ENCODE measurements around the gene TDRD1. TPM values are rescaled to one million over a fixed set of nuclear protein-coding genes. Genes with fewer than 3 reads are reported as not detected.

The TDRD1 gene
- total and polyA plus RNA-seq, 2 donors from 2014 or later: 0.88 TPM; not detected in 1

GRCh38 chr10:114262496-114262895 is 83.3 kb downstream of the TDRD1 start:
- Histone ChIP-seq H3K4me3 (ENCODE audit: low read length in 3 of 3) (no peak overlapping the region), H3K4me1 (ENCODE audit: control insufficient read depth in 2 of 3, insufficient read depth in 2 of 3, low read depth in 1 of 3, low read length in 3 of 3) (no peaks in the 10 kb centered on the region), H3K9me3 (ENCODE audit: control insufficient read depth in 2 of 3, insufficient read depth in 1 of 3, low read length in 3 of 3) (no peaks in the 10 kb centered on the region), H3K27me3 (ENCODE audit: control insufficient read depth, insufficient read depth, low read length) (no peaks in the 10 kb centered on the region), H3K27ac (ENCODE audit: low read depth in 2 of 2, low read length in 2 of 2) (no peak overlapping the region), H3K36me3 (ENCODE audit: control insufficient read depth in 2 of 3, insufficient read depth in 3 of 3, low read length in 3 of 3) (no peaks in the 10 kb centered on the region), H3K9ac (ENCODE audit: low read length in 3 of 3) (no peak overlapping the region)
- intact Hi-C loops (cut with DNase I): no loop called here
- TF ChIP-seq CTCF (IDR thresholded peaks at IDR 0.05; ENCODE audit: borderline replicate concordance, extremely low read depth, insufficient read depth): no peak
- no peak for DNase-seq
- FAIRE-seq: no peak

GRCh38 chr10:114265392-114266053 is 86.4 kb downstream of the TDRD1 start:
- Histone ChIP-seq H3K27me3 (ENCODE audit: control insufficient read depth, insufficient read depth, low read length) (no peaks in the 10 kb centered on the region), H3K9me3 (ENCODE audit: control insufficient read depth in 2 of 3, insufficient read depth in 1 of 3, low read length in 3 of 3) (no peaks in the 10 kb centered on the region), H3K4me1 (ENCODE audit: control insufficient read depth in 2 of 3, insufficient read depth in 2 of 3, low read depth in 1 of 3, low read length in 3 of 3) (no peaks in the 10 kb centered on the region), H3K4me3 (ENCODE audit: low read length in 3 of 3) (no peak overlapping the region), H3K36me3 (ENCODE audit: control insufficient read depth in 2 of 3, insufficient read depth in 3 of 3, low read length in 3 of 3) (no peaks in the 10 kb centered on the region), H3K9ac (ENCODE audit: low read length in 3 of 3) (no peak overlapping the region), H3K27ac (ENCODE audit: low read depth in 2 of 2, low read length in 2 of 2) (no peak overlapping the region)
- no peak for TF ChIP-seq CTCF (IDR thresholded peaks at IDR 0.05; ENCODE audit: borderline replicate concordance, extremely low read depth, insufficient read depth)
- FAIRE-seq (no peak), DNase-seq (peak in 2 of 5 donors; percentile 12 to 32)
- intact Hi-C loops (cut with DNase I): no loop called here

GRCh38 chr10:114266521-114266920 is 87.4 kb downstream of the TDRD1 start:
- Histone ChIP-seq H3K9me3 (ENCODE audit: control insufficient read depth in 2 of 3, insufficient read depth in 1 of 3, low read length in 3 of 3) (no peaks in the 10 kb centered on the region), H3K36me3 (ENCODE audit: control insufficient read depth in 2 of 3, insufficient read depth in 3 of 3, low read length in 3 of 3) (no peaks in the 10 kb centered on the region), H3K9ac (ENCODE audit: low read length in 3 of 3) (no peak overlapping the region), H3K27ac (ENCODE audit: low read depth in 2 of 2, low read length in 2 of 2) (no peak overlapping the region), H3K4me3 (ENCODE audit: low read length in 3 of 3) (no peak overlapping the region), H3K4me1 (ENCODE audit: control insufficient read depth in 2 of 3, insufficient read depth in 2 of 3, low read depth in 1 of 3, low read length in 3 of 3) (no peaks in the 10 kb centered on the region), H3K27me3 (ENCODE audit: control insufficient read depth, insufficient read depth, low read length) (no peaks in the 10 kb centered on the region)
- FAIRE-seq: no peak
- peak in 2 of 5 donors; percentile 10 to 45 for DNase-seq
- TF ChIP-seq CTCF (IDR thresholded peaks at IDR 0.05; ENCODE audit: borderline replicate concordance, extremely low read depth, insufficient read depth): no peak
- intact Hi-C loops (cut with DNase I): no loop called here
